HepG2 (cell line): ENCODE data around the gene POU6F1. TPM values are rescaled to one million over a fixed set of nuclear protein-coding genes. Genes with fewer than 3 reads are reported as not detected.

Experiments used
- HES4 ChIP-seq: sonication (generic); formaldehyde crosslinking; IDR thresholded peaks from 2 replicates; pipeline ENCODE4 v1.9.0; 2021; ENCODE audit warnings: mild to moderate bottlenecking, missing genetic modification reagents, borderline replicate concordance
- NFKB2 ChIP-seq: sonication (generic); formaldehyde crosslinking; IDR thresholded peaks from 2 replicates; pipeline ENCODE4 v1.4.0; 2020; ENCODE audit warnings: missing genetic modification reagents, borderline replicate concordance
- TEAD2 ChIP-seq: sonication (generic); formaldehyde crosslinking; IDR thresholded peaks from 2 replicates; pipeline ENCODE4 v1.9.0; 2021; ENCODE audit warnings: missing genetic modification reagents
- ZBTB2 ChIP-seq: sonication (generic); formaldehyde crosslinking; IDR thresholded peaks from 2 replicates; pipeline ENCODE4 v1.8.0; 2022; ENCODE audit warnings: low read depth, missing genetic modification reagents
- ZBTB46 ChIP-seq: sonication (generic); formaldehyde crosslinking; IDR thresholded peaks from 2 replicates; pipeline ENCODE4 v1.4.0; 2020; ENCODE audit warnings: mild to moderate bottlenecking, missing genetic modification reagents, borderline replicate concordance
- ZKSCAN5 ChIP-seq: sonication (generic); formaldehyde crosslinking; IDR thresholded peaks from 2 replicates; pipeline ENCODE4 v1.5.1; 2020; ENCODE audit warnings: mild to moderate bottlenecking, missing genetic modification reagents
- ZNF101 ChIP-seq: sonication (generic); formaldehyde crosslinking; IDR thresholded peaks from 2 replicates; pipeline ENCODE4 v1.4.0; 2020; ENCODE audit warnings: mild to moderate bottlenecking, low read depth, missing genetic modification reagents, borderline replicate concordance
- ZNF24 ChIP-seq: fragments of 450-650 bp; IDR thresholded peaks from 2 replicates; pipeline ENCODE4 v1.6.1; 2017; ENCODE audit warnings: antibody characterized with exemption, mild to moderate bottlenecking
- ZNF44 ChIP-seq: sonication (generic); formaldehyde crosslinking; IDR thresholded peaks from 2 replicates; pipeline ENCODE4 v1.5.1; 2020; ENCODE audit warnings: mild to moderate bottlenecking, missing genetic modification reagents
- polyA plus RNA-seq, 8 experiments: library from polyadenylated mRNA; depleted of rRNA in 3 of 8; stranded (reverse) in 7 of 8; unstranded in 1 of 8; fragments of >200 nt; fragmentation: Illumina TruSeq in 4 of 8; extraction: Trizol in 4 of 8; gene quantifications; 2 replicates each; pipeline versions ENCODE4 v1.2.1 to v1.2.3, GENCODE V29; 2011 to 2016; ENCODE audit warnings: low read depth in 4 of 8, missing spikeins in 1 of 8, mixed read lengths in 1 of 8; ENCODE audit not compliant: insufficient read depth in 1 of 8
- total RNA-seq, 5 experiments: library from RNA; depleted of rRNA; stranded (reverse); fragments of >200 nt; fragmentation: Illumina TruSeq; extraction: Trizol; gene quantifications; 2 replicates each; pipeline ENCODE4 v1.2.3, GENCODE V29; 2016; ENCODE audit warnings: low read depth in 1 of 5
- TF ChIP-seq, protein P1 (sequence below): sonication (generic); formaldehyde crosslinking; IDR thresholded peaks from 2 replicates; pipeline ENCODE4 v1.4.0; 2020; ENCODE audit warnings: missing genetic modification reagents, borderline replicate concordance
- TF ChIP-seq, protein P2 (sequence below): IDR thresholded peaks from 2 replicates; pipeline ENCODE4 v1.4.0; 2020; ENCODE audit warnings: mild to moderate bottlenecking, missing genetic modification reagents
- TF ChIP-seq, protein P3 (sequence below): sonication (generic); formaldehyde crosslinking; IDR thresholded peaks from 2 replicates; pipeline ENCODE4 v1.8.0; 2022; ENCODE audit warnings: mild to moderate bottlenecking, missing genetic modification reagents, borderline replicate concordance

POU6F1 gene
- total and polyA plus RNA-seq, 2 of the 13 experiments (the other 11 are each of a cell fraction or from before 2014, with no cell fraction given) = 0.48 to 0.51 TPM

DNA sequence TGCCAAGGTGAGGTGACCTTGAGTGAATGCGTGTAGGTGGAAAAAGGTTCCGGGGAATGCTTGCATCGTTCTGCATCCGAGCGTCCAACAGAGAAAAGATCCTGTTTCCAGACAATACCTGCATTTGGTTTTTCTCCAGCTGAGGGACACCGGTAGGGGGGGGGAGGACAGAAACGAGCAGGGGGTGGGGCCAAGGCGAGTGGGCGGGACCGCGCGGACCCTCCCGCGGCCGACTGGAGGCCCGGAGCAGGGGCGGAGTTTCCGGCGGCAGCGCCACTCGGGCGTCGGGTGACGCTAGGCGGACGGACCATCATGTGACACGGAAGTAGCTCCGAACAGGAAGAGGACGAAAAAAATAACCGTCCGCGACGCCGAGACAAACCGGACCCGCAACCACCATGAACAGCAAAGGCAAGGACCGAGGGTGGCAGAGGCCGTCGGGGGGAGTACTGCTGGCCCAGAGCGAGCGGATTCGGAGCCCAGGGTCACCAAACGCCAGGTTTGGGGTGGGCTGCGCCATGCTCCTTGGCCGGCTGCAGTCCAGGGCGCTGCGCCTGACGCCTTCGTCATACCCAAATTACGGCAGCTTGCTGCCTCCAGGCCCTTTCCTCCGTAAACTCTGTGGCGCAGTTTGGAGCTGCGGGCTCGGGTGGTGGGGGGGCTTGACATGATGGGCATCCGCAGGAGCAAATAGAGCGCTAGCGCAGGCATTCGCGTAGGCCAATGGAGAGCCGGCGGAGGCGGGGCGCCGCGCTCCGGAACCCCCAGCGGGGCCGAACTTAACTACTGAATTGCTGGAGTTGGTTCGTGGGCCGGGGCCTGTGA lies 20.9 kb upstream of the POU6F1 start, which contains the start of gene DAZAP2 (continued):
- TF ChIP-seq, protein P1, sequence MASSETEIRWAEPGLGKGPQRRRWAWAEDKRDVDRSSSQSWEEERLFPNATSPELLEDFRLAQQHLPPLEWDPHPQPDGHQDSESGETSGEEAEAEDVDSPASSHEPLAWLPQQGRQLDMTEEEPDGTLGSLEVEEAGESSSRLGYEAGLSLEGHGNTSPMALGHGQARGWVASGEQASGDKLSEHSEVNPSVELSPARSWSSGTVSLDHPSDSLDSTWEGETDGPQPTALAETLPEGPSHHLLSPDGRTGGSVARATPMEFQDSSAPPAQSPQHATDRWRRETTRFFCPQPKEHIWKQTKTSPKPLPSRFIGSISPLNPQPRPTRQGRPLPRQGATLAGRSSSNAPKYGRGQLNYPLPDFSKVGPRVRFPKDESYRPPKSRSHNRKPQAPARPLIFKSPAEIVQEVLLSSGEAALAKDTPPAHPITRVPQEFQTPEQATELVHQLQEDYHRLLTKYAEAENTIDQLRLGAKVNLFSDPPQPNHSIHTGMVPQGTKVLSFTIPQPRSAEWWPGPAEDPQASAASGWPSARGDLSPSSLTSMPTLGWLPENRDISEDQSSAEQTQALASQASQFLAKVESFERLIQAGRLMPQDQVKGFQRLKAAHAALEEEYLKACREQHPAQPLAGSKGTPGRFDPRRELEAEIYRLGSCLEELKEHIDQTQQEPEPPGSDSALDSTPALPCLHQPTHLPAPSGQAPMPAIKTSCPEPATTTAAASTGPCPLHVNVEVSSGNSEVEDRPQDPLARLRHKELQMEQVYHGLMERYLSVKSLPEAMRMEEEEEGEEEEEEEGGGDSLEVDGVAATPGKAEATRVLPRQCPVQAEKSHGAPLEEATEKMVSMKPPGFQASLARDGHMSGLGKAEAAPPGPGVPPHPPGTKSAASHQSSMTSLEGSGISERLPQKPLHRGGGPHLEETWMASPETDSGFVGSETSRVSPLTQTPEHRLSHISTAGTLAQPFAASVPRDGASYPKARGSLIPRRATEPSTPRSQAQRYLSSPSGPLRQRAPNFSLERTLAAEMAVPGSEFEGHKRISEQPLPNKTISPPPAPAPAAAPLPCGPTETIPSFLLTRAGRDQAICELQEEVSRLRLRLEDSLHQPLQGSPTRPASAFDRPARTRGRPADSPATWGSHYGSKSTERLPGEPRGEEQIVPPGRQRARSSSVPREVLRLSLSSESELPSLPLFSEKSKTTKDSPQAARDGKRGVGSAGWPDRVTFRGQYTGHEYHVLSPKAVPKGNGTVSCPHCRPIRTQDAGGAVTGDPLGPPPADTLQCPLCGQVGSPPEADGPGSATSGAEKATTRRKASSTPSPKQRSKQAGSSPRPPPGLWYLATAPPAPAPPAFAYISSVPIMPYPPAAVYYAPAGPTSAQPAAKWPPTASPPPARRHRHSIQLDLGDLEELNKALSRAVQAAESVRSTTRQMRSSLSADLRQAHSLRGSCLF (CRISPR knock-in tag) = no peak
- TF ChIP-seq TEAD2 (CRISPR knock-in tag) = no peak
- TF ChIP-seq, protein P2, sequence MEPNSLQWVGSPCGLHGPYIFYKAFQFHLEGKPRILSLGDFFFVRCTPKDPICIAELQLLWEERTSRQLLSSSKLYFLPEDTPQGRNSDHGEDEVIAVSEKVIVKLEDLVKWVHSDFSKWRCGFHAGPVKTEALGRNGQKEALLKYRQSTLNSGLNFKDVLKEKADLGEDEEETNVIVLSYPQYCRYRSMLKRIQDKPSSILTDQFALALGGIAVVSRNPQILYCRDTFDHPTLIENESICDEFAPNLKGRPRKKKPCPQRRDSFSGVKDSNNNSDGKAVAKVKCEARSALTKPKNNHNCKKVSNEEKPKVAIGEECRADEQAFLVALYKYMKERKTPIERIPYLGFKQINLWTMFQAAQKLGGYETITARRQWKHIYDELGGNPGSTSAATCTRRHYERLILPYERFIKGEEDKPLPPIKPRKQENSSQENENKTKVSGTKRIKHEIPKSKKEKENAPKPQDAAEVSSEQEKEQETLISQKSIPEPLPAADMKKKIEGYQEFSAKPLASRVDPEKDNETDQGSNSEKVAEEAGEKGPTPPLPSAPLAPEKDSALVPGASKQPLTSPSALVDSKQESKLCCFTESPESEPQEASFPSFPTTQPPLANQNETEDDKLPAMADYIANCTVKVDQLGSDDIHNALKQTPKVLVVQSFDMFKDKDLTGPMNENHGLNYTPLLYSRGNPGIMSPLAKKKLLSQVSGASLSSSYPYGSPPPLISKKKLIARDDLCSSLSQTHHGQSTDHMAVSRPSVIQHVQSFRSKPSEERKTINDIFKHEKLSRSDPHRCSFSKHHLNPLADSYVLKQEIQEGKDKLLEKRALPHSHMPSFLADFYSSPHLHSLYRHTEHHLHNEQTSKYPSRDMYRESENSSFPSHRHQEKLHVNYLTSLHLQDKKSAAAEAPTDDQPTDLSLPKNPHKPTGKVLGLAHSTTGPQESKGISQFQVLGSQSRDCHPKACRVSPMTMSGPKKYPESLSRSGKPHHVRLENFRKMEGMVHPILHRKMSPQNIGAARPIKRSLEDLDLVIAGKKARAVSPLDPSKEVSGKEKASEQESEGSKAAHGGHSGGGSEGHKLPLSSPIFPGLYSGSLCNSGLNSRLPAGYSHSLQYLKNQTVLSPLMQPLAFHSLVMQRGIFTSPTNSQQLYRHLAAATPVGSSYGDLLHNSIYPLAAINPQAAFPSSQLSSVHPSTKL = peak; percentile 47; the same call in 1 of the 2 replicates
- TF ChIP-seq ZNF44 (CRISPR knock-in tag) = peak; percentile 80; the same call in 1 of the 2 replicates
- TF ChIP-seq NFKB2 (CRISPR knock-in tag) = peak; percentile 75; the same call in 1 of the 2 replicates
- no peak; the same call in 1 of the 2 replicates for TF ChIP-seq HES4 (CRISPR knock-in tag)
- no peak for TF ChIP-seq ZNF24
- TF ChIP-seq ZNF101 (CRISPR knock-in tag) = no peak
- no peak for TF ChIP-seq ZKSCAN5 (CRISPR knock-in tag)
- no peak for TF ChIP-seq ZBTB2
- TF ChIP-seq ZBTB46 (CRISPR knock-in tag) = no peak
- TF ChIP-seq, protein P3, sequence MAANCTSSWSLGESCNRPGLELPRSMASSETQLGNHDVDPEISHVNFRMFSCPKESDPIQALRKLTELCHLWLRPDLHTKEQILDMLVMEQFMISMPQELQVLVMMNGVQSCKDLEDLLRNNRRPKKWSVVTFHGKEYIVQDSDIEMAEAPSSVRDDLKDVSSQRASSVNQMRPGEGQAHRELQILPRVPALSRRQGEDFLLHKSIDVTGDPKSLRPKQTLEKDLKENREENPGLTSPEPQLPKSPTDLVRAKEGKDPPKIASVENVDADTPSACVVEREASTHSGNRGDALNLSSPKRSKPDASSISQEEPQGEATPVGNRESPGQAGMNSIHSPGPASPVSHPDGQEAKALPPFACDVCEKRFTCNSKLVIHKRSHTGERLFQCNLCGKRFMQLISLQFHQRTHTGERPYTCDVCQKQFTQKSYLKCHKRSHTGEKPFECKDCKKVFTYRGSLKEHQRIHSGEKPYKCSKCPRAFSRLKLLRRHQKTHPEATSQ (CRISPR knock-in tag) = no peak
